AG10803 (cell line): ENCODE results near the gene PDCL2.

ENCODE experiments used
- DNase-seq: peaks from one replicate; pipeline ENCODE4 v3.0.0; 2010; ENCODE audit warnings: low read depth
- H3K4me3 ChIP-seq: 2 replicates; pipeline ENCODE4 v1.5.1; 2011; ENCODE audit warnings: mild to moderate bottlenecking, low read length, control low read depth
- TF ChIP-seq, protein P1 (sequence below): conservative IDR thresholded peaks from 2 replicates; pipeline ENCODE4 v1.5.1; 2011; ENCODE audit warnings: mild to moderate bottlenecking, low read length, control low read depth, inconsistent platforms

The PDCL2 gene

DNA sequence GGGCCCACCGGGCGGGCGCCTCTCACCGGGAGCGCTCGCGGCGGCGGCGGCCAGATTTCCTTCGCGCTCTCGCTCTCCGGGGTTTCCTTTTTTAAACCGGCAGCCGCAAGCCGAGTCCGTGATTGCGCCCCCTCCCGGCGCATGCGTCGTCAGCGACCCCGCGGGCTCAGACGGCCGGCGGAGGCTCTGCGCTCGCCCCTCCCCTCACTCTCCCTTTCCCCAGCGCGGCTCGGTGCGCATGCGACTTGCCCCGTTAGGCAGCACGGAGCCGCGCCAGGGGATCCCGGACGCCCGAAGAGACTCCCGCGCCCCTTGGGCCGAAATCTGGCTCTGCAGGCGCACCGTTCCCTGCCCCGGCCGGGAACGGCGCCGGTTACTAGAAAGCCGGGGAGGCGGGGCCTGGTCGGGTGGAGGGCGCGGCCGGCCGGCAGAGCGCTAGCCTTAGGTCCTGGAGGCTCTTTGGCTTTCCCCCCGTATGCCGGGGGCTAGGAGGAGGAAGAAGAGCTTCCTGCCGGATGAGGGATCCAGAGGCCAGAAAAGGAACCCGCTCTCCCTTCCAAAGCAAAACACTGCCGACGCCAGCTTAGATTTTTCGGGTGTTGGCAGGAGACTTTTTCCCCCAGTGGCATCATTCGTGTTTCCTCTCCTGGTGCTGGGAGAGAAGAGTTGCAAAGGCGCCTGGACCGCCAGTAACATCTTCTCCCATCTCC lies 45.1 kb downstream of the PDCL2 start, which contains the start of gene CLOCK:
TSS of gene CLOCK (minus strand) at position 154 of the 710 bp plus-strand sequence. CDS start 64,124 bp downstream, outside the sequence.
- TF ChIP-seq, protein P1, sequence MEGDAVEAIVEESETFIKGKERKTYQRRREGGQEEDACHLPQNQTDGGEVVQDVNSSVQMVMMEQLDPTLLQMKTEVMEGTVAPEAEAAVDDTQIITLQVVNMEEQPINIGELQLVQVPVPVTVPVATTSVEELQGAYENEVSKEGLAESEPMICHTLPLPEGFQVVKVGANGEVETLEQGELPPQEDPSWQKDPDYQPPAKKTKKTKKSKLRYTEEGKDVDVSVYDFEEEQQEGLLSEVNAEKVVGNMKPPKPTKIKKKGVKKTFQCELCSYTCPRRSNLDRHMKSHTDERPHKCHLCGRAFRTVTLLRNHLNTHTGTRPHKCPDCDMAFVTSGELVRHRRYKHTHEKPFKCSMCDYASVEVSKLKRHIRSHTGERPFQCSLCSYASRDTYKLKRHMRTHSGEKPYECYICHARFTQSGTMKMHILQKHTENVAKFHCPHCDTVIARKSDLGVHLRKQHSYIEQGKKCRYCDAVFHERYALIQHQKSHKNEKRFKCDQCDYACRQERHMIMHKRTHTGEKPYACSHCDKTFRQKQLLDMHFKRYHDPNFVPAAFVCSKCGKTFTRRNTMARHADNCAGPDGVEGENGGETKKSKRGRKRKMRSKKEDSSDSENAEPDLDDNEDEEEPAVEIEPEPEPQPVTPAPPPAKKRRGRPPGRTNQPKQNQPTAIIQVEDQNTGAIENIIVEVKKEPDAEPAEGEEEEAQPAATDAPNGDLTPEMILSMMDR: peak; percentile 42
- peak; percentile 88 for DNase-seq
- peak within 1 kb of the TSS; percentile 85 for H3K4me3 ChIP-seq

DNA sequence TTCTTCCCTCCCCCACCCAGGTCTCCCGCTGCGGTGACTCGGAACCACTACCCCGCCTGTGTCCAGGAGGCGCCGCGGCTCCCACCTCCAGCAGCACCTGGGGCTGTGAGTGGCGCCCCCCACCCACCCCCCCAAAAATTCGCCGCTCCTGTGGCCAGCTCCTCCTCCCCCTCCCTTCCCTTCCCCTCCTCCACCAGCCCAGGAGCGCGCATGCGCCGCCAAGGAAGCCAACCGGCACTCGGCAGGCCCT lies 45.6 kb downstream of the PDCL2 start:
- H3K4me3 ChIP-seq: peak overlapping the region; percentile 85
- TF ChIP-seq, protein P1: no peak
- no peak for DNase-seq

DNA sequence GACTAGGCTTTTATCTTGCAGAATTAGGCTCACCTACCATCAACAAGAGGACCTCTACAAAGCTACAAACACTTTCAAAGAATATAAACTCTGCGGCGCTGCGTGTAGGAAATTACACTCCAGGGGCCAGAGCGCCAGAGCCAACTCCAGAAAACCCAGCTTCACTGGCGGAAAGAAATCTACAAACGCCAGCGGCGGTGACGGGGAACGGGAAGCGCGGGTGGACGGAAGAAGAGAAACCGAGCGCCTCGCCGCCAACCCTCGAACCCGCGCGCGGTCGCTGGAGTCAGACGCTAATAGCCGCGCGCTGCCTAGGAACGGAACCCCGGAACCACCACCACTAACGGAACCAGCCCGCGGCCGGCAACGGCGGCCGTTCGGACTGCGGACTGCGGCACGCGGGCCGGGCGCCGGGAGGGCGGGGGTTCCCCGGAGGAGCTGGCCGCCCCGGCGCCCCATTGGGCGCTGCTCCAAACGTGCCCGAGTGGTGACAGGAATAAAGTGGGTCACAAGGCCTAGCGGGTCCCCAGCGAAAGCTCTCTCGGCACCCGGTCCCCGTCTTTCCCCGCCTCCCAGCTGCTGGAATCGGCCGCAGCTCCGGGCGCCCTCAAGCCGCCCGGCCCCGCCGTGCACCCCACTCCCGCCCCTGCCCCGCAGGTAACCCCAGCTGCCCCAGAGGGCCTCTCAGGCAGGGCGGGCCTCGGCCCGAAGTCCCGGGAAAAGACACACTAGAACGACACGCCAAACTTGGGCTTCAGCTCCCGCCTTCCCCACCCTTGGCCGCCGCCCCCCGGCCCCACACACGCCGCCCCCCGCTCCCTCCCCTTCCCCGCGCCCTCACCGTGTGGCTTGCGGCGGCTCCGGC lies 46.2 kb downstream of the PDCL2 start:
- TF ChIP-seq, protein P1: no peak
- DNase-seq: peak; percentile 65
- peak overlapping the region; percentile 85 for H3K4me3 ChIP-seq

DNA sequence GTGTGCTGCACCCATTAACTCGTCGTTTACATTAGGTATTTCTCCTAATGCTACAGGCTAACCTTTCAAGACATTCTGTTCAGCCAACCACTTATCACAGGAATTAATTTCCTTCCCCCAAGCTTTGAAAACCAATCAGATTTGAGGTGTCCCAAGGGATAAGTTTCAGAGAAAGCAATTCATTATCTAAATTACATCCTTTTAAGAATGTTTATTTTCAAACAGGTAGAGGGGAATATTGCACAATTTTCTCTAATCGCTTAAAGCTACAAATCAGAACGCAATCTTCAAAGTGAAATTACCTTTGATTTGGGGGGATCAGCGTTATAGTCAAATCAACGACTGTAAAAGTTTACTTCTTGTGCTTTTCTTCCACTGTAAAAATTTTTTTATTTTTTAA lies 46.9 kb downstream of the PDCL2 start:
- peak overlapping the region; percentile 85 for H3K4me3 ChIP-seq
- TF ChIP-seq, protein P1: no peak
- no peak for DNase-seq

DNA sequence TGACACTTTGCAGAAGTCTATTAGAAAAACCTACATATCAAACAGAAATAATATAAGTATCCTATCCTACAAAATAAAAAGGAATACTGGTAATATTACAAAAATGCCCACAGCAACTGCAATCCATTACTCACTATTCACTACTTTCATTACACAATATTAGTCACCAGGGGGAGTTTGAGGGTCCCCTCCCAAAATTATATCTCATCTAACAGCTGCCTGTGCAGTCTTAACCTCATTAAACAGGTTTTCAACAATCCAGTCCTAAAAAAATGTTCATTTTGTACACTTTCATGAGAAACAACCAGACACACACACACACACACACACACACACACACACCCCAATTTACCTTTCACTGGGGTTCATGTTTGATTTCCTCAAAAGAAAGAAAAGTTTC lies 48.2 kb downstream of the PDCL2 start:
- DNase-seq: peak; percentile 16
- H3K4me3 ChIP-seq: no peak overlapping the region
- TF ChIP-seq, protein P1: no peak

DNA sequence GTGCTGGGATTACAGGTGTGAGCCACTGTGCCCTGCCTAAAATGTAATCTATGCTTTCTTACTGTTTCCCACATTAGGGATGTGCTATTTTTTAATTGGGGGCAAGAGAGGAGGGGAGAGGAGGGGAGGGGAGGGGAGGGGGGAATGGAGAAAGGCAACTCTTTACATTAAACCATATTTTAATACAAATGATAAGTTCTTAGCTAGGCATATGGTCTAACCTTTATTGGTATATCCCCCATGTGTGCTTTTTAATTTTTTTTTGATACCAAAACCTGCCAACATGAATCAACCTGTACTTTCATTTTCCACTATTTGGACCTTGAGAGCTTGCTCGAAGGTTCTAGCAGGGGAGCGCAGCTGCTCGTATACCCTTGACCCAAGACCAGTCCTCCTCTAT lies 51.8 kb downstream of the PDCL2 start:
- H3K4me3 ChIP-seq: no peak overlapping the region
- no peak for DNase-seq
- TF ChIP-seq, protein P1: no peak

DNA sequence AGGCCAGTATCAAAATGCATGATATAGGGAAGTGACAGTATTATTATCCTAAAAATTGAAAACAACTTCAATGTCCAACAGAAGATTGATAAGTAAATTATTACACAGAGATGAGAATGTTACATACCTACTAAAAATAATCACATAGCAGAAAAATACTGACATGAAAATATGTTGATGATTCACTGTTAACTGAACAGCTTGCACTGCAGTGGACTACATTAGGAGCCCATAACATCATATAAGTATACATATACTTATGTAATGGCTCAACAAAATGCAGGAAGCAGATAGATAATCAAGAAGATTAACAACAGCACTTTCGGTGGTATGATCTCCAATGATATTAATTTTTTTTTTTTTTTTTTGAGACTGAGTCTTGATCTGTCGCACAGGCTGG lies 52.4 kb downstream of the PDCL2 start:
- H3K4me3 ChIP-seq: no peak overlapping the region
- TF ChIP-seq, protein P1: no peak
- DNase-seq: no peak
